ENCODE measurements around the gene GXYLT2.

GRCh38 chr3:73010158-73010557 is 122.3 kb downstream of the GXYLT2 start:
- TF ChIP-seq CTCF (IDR thresholded peaks at IDR 0.05; ENCODE audit: borderline replicate concordance, extremely low read depth, low read length, poor library complexity, severe bottlenecking) (no peak), EZH2 (IDR thresholded peaks at IDR 0.05; ENCODE audit: borderline replicate concordance, low read depth, low read length, severe bottlenecking) (no peak)

Data from DND-41 (cell line).